ENCODE results near the gene GNGT2.
A peak's percentile ranks its signal among the peaks of the same experiment; 100 is the strongest.

GNGT2 gene

GRCh38 chr17:49191917-49192741, 18.2 kb downstream of the GNGT2 start (continued):
- TF ChIP-seq ZNF354C (tag by site-specific recombination; IDR thresholded peaks at IDR 0.05; ENCODE audit: borderline replicate concordance, low read depth) (no peak), ZNF843 (tag by site-specific recombination; IDR thresholded peaks at IDR 0.05) (peak; percentile 31; the same call in 1 of the 2 replicates), ZNF169 (tag by site-specific recombination; IDR thresholded peaks at IDR 0.05) (no peak), ZNF560 (tag by site-specific recombination; IDR thresholded peaks at IDR 0.05; ENCODE audit: borderline replicate concordance) (no peak), ZNF248 (tag by site-specific recombination; IDR thresholded peaks at IDR 0.05) (no peak), ZNF530 (tag by site-specific recombination; IDR thresholded peaks at IDR 0.05; ENCODE audit: low read depth) (no peak), RBAK (tag by site-specific recombination; IDR thresholded peaks at IDR 0.05) (no peak), KLF7 (tag by site-specific recombination; IDR thresholded peaks at IDR 0.05; ENCODE audit: borderline replicate concordance) (peak; percentile 77; the same call in 1 of the 2 replicates), ZNF792 (tag by site-specific recombination; IDR thresholded peaks at IDR 0.05) (0 out of 2 replicates have a peak, but pooled peaks have one; percentile 41)

GRCh38 chr17:49191409-49191916, 18.9 kb downstream of the GNGT2 start:
- Histone ChIP-seq H3K4me3 (ENCODE audit: low read depth, low read length) (peak overlapping the region; percentile 81), H3K36me3 (ENCODE audit: control insufficient read depth in 2 of 2, insufficient read depth in 1 of 2, low read length in 2 of 2) (no peaks in the 10 kb centered on the region), H3K9me3 (ENCODE audit: control insufficient read depth, insufficient read depth, low read depth, low read length) (no peaks in the 10 kb centered on the region), H3K27ac (ENCODE audit: extremely low read depth, low read depth, low read length) (peak overlapping the region; percentile 97), H3K4me1 (ENCODE audit: control insufficient read depth, insufficient read depth, low read length) (peaks cover 2% of the 10 kb centered on the region; the same call in 1 of the 2 replicates)
- ChIA-PET CTCF (interaction anchor here (0.6 to 4.5 kb wide), 9 partner anchors 11 to 364 kb away, joined by 3 to 28 read pairs (median 3); no protein-coding TSS in a partner anchor), POLR2A (interaction anchor here (0.9 to 1.9 kb wide), 8 partner anchors 33 to 197 kb away, joined by 3 to 8 read pairs (median 4); partner anchors contain the start of genes IGF2BP1 and PHOSPHO1)
- TF ChIP-seq FEZF1 (tag by site-specific recombination; IDR thresholded peaks at IDR 0.05) = peak; percentile 11; the same call in 1 of the 2 replicates
- TF ChIP-seq ZNF791 (tag by site-specific recombination; IDR thresholded peaks at IDR 0.05) = no peak
- TF ChIP-seq ZNF26 (tag by site-specific recombination; IDR thresholded peaks at IDR 0.05) = no peak
- no peak for TF ChIP-seq ZNF223 (tag by site-specific recombination; IDR thresholded peaks at IDR 0.05)
- TF ChIP-seq ZBTB6 (tag by site-specific recombination; IDR thresholded peaks at IDR 0.05) = no peak
- TF ChIP-seq ZNF169 (tag by site-specific recombination; IDR thresholded peaks at IDR 0.05) = no peak
- TF ChIP-seq ELK4 (IDR thresholded peaks at IDR 0.05; ENCODE audit: borderline replicate concordance, low read depth, low read length) = no peak
- TF ChIP-seq ZSCAN30 (tag by site-specific recombination; IDR thresholded peaks at IDR 0.05) = peak; percentile 45; the same call in 1 of the 2 replicates
- TF ChIP-seq ZNF16 (tag by site-specific recombination; IDR thresholded peaks at IDR 0.05; ENCODE audit: low read depth) = no peak
- peak; percentile 45; the same call in 1 of the 2 replicates for TF ChIP-seq ZNF558 (tag by site-specific recombination; IDR thresholded peaks at IDR 0.05)
- TF ChIP-seq ZNF664 (tag by site-specific recombination; IDR thresholded peaks at IDR 0.05) = peak; percentile 77; the same call in 1 of the 2 replicates
- TF ChIP-seq ZNF366 (tag by site-specific recombination; conservative IDR thresholded peaks at IDR 0.05) = peak; percentile 66; the same call in 1 of the 2 replicates
- no peak for TF ChIP-seq REPIN1 (tag by site-specific recombination; IDR thresholded peaks at IDR 0.05; ENCODE audit: low read depth)
- TF ChIP-seq ZNF391 (tag by site-specific recombination; IDR thresholded peaks at IDR 0.05; ENCODE audit: borderline replicate concordance, low read depth) = no peak
- 0 out of 2 replicates have a peak, but pooled peaks have one; percentile 28 for TF ChIP-seq GFI1B (tag by site-specific recombination; IDR thresholded peaks at IDR 0.05)
- no peak for TF ChIP-seq ZNF560 (tag by site-specific recombination; IDR thresholded peaks at IDR 0.05; ENCODE audit: borderline replicate concordance)
- TF ChIP-seq ZNF561 (tag by site-specific recombination; IDR thresholded peaks at IDR 0.05; ENCODE audit: borderline replicate concordance) = no peak
- TF ChIP-seq WT1 (tag by site-specific recombination; IDR thresholded peaks at IDR 0.05) = 0 out of 2 replicates have a peak, but pooled peaks have one; percentile 7
- no peak for TF ChIP-seq ZNF473 (tag by site-specific recombination; IDR thresholded peaks at IDR 0.05)

Data from HEK293 (cell line).